Activated CD4-positive, alpha-beta T cell treated with anti-CD3 and anti-CD28 coated beads, Interleukin-2, amount 50 U/mL, for 24 hours (primary cell): ENCODE data around the gene PARN.
"Not testable (repeated sequence)": the region's sequence is repeated elsewhere in the genome, so short reads cannot be mapped to it uniquely, and the experiment has no call there.

ENCODE experiments used
- DNase-seq, 2 donors: peaks; one replicate each; pipeline ENCODE4 v3.0.0-alpha.2; 2020; ENCODE audit warnings: low read depth in 1 of 2, low spot score in 1 of 2

PARN gene

DNA sequence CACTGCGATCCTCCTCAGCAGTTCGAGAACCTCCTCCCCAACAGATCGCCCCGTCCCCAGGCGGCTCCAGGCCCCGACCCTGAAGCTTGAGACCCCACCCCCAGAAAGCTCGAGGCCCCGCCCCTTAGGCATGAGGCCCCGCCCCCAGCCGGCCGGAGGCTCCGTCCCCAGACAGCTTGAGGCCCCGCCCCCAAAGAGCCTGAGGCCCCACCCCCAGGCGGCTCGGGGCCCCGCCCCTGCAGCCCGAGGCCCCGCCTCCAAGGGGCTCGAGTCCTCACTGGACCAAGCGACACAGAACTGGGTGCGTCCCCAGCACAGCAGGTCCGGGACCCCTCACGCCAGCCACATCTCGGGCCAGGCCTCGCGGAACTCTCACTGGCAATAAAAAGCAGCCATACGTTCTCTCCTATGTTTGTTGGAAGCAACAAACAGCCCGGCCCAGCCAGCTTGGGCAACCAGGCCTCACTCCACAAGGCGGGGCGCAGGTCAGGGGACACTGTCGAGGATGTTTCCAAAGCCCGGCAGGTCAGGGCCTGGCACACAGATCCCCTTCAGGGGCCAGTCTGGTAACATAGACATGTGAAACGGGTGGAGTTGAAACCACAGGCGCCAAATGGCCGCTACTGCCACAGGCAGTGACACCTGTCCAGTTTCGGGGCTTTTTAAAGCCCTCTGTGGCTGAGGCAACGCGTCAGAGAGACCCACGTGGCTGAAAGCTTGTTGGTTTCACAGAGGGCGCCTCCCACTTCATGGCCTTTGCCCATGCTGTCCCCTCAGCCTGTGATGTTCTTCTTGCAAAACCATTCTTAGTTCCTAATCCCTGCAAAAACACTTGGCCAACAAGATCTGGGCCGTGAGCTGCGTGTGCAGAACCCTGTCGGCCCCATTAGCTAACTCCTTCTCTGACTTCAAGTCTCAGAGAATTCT is 224.2 kb downstream of the PARN start:
- no peak for DNase-seq

DNA sequence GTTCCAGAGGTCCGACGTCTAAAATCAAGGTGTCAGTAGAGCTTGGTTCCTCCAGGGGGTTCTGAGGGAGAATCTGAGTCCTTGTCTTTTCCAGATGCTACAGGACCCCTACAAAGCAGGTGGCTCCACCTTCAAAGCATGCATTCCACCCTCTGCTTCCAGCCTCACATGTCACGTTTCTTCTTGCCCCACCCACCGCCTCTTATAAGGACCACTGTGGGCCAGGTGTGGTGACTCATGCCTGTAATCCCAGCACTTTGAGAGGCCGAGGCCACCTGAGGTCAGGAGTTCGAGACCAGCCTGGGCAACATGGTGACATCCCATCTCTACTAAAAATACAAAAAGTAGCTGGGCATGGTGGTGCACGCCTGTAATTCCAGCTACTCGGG is 227.1 kb downstream of the PARN start:
- not testable (repeated sequence) for DNase-seq

DNA sequence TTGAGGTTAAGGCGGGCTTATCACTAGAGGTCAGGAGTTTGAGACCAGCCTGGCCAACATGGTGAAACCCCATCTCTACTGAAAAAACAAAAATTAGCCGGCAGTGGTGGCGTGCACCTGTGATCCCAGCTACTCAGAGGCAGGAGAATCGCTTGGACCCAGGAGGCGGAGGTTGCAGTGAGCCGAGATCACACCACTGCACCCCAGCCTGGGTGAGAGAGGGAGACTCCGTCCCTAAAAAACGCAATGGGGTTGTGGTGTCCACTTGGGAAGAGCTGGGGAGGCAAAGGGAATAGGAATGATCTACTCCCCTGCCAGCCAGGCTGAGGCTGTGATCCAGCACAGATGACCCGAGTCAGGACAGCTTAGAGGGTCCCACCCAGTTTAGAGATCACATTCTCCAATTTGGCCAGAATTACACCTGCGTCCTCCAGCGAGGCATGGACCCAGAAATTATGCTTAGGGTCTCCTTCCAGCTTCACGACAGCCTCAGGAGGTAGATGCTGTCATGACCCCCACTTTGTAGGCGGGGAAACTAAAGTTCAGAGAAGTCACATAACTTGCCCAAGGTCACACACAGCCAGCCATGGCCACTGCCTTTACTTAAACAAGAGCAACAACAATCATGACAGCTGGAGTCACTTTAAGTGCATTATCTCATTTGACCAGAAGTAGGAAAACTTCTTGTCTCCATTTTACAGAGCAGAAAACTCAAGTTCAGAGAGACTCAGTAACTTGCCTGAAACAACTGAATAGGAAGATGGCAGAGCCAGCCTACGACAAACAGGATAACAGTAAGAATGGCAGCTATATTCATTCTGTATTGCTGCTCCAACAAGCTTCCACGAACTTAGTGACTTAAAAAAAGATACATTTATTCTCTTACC is 227.7 kb downstream of the PARN start:
- not testable (repeated sequence) for DNase-seq

DNA sequence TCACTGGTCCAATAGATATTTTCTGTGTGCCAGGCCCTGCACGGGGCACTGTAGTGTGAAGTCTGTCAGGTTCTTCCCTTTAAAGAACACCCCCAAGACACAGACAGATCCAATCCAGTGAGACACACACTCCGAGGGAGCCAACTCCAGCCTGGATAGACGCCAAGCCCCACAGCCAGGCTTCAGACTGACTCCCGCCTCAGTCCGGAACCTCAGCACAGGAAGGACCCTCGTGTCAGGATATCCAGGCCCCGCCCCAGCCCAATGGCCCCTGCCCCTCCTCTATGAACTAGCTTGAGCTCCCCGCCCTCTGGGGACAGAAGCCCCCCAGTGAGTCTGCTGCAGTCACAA is 228.4 kb downstream of the PARN start:
- not testable (repeated sequence) for DNase-seq

DNA sequence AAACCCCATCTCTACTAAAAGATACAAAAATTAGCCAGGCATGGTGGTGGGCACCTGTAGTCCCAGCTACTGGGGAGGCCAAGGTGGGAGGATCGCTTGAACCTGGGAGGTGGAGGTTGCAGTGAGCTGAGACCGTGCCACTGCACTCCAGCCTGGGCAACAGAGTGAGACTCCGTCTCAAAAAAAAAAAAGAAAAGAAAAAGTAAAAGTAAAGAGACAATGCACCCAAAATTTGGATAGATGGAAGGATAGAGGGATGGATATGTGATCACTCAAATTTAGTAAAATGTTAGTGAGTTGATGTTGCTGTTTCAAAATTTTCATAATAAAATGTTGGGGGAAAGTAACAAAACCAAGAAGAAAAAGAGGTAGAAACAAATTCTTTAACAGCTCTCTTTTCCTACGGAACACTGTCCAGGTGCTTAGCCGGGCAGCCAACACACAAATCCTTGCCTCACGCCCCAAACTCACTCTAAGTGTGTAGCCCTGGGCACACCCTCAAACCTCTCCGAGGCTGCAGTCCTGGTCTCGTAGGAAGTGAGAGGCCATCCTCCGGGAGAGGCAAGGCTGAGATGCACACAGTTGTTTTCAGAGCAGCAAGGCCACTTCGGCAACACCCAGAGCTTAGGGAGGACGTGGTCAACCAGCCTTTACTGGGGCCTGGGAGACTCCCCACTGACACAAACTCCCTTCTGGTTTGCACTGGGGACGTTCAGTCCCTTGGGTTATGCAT is 228.9 kb downstream of the PARN start:
- DNase-seq, result not testable (repeated sequence)

DNA sequence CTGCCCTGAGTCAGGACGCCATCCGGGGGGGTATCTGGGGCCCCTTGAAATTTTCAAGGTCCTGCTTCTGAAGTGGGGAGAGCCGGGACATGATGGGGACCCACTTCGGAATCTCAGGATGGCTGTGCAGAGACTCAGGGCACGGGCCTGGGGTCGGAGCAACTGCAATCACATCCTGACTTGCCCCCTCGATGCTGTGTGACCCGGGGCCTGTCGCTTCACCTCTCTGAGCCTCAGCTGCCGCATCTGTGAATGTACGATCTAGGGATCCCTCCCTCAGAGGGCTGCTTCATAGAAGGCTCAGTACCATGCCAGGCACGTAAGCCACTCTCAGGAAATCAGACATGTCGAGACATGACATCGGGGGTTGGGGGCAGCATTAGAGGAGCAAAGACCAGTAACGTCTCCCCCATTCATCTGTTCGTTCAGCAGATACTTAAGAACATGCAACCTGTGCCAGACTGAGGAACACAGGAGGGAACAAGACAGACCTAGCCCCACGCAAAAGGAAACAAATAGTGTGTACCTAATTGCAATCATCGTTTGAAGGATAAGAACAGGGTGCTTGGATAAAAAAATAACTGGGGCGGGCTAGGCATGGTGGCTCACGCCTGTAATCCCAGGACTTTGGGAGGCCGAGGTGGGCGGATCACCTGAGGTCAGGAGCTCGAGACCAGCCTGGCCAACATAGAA is 229.6 kb downstream of the PARN start:
- DNase-seq, result no peak

DNA sequence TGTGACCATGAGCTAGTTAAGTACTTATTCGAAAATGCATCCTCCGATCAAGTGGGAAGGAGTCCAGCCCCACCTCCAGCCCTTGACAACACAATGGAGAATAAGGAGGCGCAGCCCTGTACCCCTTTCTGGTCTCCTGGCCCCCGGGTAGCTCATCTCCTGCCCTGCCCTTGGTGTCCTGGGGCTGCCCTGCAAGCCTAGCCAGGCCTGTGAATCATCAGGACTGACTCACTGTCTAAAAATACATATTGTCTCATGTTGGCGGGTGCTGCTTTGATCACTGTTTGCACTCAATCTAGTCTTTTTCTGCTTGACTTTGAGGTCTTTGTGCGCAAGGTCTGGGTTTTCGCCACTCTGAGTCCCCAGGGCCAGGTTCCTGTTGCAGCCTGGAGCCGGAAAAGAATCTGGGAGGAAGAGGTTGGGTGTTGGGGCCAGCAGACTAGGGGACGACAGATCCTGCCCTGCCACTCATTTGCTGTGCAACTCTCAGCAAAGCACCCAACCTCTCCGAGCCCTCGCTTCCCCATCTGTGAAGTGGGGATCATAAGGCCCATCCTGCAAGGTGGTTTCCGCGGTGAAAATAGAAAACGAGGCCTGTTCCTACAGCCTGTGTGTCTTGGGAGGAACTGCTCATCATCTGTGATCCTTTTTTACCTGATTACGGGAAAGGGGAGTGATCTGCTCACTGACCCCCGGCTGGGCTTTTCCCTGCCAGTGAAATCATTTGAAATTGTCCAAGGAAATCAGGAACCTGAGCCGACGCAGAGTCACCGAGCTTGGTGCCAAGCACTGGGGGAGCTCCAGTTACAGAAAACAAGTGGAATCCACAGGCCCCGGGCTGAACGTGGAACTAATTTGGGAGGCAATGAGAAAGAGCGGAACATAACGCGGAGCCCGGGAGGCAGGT is 230.4 kb downstream of the PARN start:
- no peak for DNase-seq

DNA sequence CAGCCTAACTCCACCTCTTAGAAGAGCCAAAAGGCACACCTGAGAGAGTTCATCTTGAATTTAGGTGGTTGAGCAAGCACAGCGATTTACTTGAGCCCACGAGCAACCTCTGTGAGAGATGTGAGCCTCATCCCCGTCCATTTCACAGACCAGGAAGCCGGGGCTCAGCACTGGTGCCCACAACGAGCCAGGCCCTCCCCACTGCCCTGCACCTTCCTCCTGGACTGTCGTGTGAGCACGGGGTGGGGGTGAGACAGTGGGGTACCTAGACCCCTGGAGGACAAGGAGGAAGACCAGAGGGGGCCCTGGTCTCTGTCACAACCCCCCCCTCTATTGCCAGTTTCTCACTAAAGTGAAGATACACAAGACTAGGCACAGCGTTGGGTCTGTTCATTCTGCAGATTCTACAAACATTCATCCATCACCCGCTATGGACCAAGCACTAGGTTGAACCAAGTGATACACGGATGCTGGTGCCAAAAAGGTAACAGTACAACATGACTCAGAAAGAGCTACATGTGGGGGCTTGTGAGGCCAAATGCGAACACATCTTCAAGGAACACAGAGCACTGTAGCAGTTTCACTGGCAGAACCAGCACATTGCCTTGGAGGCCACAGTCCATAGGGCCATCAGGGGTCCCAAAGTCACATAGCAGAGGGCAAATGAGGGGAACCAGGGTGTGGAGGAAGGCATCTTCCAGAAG is 231.9 kb downstream of the PARN start:
- DNase-seq, result no peak

DNA sequence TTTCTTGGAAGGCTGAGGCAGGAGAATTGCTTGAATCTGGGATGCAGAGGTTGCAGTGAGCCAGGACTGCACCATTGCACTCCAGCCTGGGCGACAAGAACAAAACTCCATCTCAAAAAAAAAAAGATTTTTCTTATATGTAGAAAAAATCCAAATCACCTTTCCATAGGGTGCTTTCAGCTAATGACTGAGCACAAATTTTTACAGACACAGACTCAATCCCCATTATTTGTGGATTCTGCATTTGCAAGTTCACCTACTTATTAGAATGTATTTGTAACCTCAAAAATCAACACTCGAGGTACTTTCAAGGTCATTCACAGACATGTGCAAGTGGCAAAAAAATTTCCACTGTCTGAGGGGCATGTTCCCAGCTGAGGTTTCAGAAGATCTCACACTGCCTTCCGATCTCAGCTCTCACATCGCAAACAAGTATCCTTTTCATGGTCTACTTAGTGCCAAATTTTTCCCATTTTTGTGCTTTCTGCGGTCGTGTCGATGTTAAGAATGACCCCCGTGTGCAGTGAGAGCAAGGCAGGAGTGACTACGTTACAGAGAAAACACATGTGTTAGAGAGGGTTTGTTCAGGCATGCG is 234.3 kb downstream of the PARN start:
- not testable (repeated sequence) for DNase-seq

DNA sequence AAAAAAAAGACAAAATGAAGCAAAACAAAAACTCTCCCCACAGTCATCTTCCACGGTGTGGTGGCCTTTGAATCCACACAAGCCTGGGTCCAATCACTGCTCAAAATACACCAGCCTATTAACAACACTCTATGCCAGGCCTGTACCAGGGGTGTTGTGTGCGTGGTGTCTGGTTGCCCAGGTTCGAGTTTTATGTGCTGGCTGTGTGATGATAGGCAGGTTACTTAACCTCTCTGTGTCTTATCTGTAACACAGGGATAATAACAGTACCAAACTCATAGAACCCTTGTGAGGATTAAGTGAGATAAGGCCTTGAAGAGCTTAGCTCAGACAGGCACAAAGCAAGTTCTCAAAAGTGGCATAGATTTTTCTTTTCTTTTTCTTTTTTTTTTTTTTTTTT is 235.2 kb downstream of the PARN start:
- DNase-seq, result no peak

DNA sequence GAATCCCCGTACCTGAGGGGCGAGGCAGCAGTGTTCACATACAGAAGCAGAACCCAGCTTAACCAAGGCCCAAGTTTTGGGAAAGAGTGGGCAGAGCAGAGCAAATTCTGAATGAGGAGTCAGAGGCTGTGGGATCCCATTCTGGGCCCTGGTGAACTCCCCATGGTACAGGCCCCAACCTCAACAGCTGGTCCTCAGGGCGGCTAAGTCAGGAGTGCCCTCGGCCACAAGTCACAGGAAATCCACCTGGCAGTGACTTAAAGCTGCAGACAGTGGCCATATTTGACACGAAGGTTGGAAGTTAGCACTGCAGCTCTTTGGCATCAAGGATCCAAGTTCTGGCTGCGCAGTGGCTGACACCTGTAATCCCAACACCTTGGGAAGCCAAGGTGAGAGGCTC is 237.1 kb downstream of the PARN start:
- DNase-seq, result no peak

DNA sequence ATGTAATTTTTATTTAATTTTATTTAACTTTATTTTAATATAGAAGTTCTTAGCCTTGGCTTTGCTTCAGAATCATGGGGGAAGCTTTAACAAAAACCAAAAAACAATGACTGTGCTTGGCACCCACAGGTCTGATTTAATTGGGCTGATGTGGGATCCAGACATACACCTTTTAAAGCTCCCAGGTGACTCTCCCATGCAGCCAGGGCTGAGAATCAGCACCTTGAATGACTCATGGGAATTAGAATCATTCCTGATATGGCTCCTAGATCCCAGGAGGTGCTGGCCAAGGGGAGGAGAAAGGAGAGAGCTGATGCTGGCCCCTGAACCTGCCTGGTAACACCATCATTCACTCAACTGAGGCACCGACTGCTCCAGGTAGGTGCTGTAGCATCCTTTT is 240.7 kb downstream of the PARN start:
- no peak for DNase-seq

DNA sequence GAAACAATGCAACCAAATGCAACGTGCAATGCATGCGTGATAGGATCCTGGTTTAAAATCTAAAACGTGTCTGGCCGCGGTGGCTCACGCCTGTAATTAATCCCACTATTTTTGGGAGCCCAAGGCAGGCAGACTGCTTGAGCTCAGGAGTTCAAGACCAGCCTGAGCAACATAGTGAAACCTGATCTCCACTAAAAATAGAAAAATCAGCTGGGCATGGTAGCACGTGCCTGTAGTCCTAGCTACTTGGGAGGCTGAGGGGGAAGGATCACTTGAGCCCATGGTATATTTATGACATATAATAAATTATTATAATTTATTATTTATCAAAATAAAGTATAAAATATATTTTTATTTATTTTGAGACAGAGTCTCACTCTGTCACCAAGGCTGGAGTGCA is 241.8 kb downstream of the PARN start:
- DNase-seq, result no peak

DNA sequence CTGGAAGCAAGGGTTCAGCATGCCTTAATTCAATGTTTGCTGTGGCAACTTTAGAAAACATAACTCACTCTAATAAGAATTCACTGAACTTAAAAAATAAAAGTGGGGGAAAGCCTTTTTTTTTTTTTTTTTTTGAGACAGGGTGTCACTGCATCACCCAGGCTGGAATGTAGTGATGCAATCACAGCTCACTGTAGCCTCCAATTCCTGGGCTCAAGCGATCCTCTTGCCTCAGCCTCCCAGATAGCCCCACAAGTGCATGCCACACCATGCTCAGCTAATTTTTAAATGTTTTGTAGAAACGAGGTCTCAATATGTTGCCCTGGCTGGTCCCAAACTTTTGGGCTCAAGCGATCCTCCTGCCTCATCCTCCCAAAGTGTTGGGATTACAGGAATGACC is 243.9 kb downstream of the PARN start:
- DNase-seq, result no peak
